EH (cell line): ENCODE data around the gene SHISA8.
"Not testable (repeated sequence)": the region's sequence is repeated elsewhere in the genome, so short reads cannot be mapped to it uniquely, and the experiment has no call there.

Experiments
- DNase-seq: peaks from one replicate; pipeline ENCODE4 v3.0.0-alpha.2; 2015; ENCODE audit warnings: low read depth

Gene SHISA8

GRCh38 chr22:41915035-41915785, at the start of gene SHISA8:
SHISA8 (minus strand) TSS chr22:41915074; CDS start chr22:41914667, 407 bp downstream.
- peak; percentile 37 for DNase-seq

DNA sequence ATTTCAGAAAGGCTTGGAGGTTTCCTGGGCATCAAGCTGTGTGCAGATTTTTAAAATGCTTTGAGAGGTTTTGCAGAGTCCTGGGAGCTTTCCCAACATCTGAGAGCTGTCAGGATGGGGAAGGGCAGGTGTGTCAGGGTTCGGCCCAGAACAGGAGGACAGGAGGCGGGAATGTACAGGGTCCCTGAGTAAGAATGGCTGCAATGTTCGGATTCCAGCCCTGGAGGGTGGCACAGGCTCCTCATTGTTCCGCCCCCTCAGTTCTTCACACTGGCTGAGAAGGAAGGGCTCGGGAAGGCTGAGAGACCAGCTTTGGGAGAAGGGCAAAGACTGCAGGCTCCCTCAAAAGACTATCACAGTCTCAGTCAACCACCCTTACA, 49.2 kb upstream of the SHISA8 start:
- DNase-seq, result no peak

DNA sequence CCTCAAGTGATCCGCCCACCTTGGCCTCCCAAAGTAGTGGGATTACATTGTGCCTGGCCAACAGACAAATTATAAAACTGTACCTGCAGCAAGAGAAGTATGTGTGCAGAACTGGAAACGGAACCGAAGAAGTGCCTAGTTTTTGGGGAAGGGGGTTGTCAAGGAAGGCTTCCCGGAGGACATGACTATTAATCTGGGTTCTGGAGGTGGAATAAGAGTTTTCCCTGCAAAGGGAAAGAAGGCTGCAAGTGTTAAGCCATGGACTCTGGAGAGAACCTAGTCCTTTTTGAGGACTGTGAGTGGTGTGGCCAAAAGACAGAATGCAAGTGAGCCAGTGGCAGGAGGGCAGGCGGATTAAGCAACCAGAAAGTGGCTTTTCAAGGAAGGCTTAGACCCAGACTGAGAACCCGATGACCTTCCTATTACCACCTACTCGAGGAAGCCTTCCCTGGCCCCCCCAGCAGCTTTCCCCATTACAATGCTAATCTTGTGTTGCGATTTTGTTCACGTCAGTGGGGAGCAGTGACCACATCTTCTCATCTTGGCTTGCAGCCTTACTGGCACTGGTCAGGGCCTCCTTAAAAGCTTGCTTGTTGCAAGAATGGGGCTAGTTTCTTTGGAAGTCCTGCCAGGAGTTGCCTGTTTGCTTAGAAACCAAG, 48.7 kb upstream of the SHISA8 start:
- DNase-seq, result no peak

- DNase-seq, result no peak
Measured at GRCh38 chr22:41957941-41958556, 43.2 kb upstream of the SHISA8 start.

- no peak for DNase-seq
Measured at GRCh38 chr22:41952713-41953112, 37.8 kb upstream of the SHISA8 start.

DNA sequence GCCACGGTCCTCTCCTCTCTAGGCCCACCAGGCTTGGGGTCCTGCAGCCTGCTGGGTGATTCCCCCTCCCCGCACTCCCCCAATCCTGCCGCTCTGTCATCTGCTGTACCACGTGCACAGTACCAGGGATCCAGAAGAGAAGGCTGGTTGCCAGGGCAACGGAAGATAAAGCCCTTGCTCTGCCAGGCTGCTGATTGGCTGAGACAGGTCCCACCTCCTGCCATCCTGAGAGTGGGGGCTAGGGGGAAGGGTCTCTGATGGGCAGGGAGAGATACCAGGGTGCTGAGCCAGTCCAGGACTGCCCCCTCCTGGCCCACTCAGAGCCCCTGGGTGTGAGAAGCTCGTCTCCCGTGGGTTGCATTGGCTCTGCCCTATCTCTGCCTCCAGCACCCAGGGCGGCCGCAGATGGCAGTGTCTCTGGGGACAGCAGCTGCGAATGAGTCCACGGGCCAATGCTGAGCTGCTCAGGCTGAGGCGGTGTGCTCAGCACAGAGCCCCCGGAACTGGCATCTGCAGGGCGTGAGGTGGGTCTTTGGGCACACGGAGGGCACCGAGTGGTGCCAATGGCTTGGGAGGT, 37.1 kb upstream of the SHISA8 start, which contains the start of gene SMIM45:
Gene SMIM45, plus strand, starts transcription at position 253 of the 577 bp plus-strand sequence.
- DNase-seq, result no peak

- no peak for DNase-seq
Measured at GRCh38 chr22:41949297-41949965, 34.6 kb upstream of the SHISA8 start.

DNA sequence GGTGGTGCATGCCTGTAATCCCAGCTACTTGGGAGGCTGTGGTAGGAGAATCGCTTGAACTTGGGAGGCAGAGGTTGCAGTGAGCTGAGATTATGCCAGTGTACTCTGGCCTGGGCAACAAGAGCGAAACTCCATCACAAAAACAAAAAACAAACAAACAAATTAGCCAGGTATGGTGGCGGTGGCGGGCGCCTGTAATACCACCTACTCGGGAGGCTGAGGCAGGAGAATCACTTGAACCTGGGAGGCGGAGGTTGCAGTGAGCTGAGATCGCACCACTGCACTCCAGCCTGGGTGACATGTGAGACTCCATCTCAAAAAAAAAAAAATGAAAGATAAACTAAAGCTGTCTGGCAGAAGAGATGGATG, 34.0 kb upstream of the SHISA8 start:
- not testable (repeated sequence) for DNase-seq

DNA sequence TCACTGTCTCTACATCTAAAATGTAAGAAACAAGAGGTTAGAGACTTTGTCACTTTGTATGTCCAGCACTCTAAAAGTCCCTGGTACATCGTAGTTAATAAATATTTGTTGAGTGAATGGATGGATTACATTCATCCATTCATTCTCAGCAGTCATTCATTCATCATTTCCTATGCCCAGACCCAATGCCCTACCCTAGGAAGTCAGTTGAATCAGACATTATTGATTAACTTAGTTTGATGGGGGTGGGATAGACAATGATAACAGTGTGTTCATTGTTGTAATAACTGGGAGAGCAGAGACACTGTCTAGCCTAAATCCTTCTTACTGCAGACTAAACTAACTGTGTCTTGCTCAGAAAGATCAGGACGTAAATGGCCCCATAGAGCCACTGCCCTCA, 33.3 kb upstream of the SHISA8 start:
- no peak for DNase-seq

DNA sequence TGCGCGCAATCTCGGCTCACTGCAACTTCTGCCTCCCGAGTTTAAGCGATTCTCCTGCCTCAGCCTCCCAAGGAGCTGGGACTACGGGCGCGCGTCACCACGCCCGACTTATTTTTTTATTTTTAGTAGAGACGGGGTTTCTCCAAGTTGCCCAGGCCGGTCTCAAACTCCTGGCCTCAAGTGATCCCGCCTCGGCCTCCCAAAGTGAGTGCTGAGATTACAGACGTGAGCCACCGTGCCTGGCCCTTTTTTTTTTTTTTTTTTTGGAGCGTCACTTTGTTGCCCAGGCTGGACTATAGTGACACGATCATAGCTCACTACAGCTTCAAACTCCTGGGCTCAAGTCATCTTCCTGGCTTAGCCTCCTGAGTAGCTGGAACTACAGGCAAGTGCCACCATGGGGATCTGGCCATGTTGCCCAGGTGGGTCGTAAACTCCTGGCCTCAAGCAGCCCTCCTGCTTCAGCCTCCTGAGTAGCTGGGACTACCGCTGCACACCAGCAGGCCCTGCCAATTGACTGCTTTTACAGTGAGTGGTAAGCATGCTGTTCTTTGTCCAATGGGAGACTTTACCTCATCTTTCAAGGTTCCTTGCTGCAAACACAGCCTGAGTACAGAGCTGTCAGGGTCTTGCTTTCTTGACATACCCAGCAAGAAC, 32.7 kb upstream of the SHISA8 start:
- DNase-seq, result no peak

GRCh38 chr22:41946629-41947423, 32.0 kb upstream of the SHISA8 start, which contains the start of gene CENPM:
CENPM (minus strand) TSS chr22:41947152; CDS start chr22:41947076, 76 bp downstream.
- peak; percentile 94 for DNase-seq

- DNase-seq, result peak; percentile 29
Measured at GRCh38 chr22:41943661-41944209, 28.9 kb upstream of the SHISA8 start.

DNA sequence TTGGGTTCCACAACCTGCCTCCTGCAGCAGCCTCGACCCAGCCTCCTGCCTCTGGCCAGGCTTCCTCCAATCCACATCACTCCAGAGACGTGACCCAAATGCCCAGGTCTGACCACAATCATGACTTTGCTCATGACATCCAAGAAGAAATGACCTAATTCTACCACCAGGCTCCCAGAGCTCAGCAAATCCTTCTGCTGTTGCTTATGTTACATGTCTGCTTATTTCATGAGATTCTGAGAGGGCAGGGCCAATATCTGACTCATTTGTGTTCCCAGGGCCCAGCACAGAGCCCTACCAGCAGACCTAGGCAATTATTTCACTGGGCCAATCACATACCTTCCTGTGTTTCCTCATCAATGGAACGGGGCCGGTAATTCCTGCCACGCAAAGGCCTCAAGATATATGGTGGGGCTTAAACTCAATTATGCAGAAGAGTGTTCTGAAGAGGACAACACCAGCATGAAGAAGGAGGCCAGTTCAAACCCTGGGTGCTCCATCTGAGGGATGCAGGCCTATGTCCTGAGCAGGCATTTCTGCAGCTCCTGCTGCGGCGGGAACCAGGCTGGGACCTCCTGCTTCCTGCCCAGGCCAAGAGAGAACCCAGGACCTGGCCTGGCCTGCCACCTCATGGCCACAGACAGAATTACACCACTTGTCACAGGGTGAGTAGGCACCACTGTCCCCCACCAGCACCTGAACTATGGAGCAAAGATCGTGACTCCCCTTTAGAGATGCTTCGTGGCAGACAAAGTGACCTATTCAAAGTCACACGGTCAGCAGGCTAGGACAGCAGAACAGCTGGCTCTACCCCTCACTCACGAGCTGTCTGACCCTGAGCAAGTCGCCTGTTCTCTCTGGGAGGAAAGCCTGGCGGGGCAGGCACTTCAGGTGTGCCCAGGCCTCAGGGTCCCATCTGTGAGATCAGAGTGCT, 26.2 kb upstream of the SHISA8 start:
- DNase-seq, result peak; percentile 83

- DNase-seq, result no peak
Measured at GRCh38 chr22:41939981-41940831, 25.3 kb upstream of the SHISA8 start.

DNA sequence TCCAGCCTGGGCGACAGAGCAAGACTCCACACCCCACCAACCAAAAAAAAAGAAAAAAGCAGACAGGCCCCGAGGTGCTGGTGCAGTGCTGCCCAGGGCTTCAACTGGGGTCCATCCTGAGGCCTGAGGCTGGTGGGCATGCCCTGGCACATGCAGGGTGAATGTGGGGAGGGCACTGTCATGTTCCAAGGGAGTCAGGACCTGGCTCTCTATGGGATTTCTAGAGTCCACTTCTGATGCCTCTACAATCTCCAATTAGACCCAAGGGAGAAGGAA, 22.0 kb upstream of the SHISA8 start:
- no peak for DNase-seq

- no peak for DNase-seq
Measured at GRCh38 chr22:41935509-41935908, 20.6 kb upstream of the SHISA8 start.

DNA sequence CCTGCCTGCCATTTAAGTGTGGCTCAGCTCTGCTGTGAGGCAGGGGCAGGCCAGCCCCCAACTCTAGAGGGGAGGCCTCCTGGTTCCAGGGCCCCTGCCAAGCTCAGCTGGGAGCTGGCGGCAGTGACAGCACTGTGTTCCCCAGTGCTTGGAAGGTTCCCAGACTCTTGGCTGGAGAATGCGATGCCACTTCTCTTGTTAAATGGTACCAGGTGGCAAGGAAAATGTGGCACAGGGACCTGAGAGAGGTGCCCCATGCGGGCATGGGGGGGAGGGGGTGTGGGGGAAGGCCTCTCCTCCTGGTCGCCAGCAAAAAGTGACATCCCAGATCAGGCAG, 20.1 kb upstream of the SHISA8 start:
- DNase-seq, result no peak

DNA sequence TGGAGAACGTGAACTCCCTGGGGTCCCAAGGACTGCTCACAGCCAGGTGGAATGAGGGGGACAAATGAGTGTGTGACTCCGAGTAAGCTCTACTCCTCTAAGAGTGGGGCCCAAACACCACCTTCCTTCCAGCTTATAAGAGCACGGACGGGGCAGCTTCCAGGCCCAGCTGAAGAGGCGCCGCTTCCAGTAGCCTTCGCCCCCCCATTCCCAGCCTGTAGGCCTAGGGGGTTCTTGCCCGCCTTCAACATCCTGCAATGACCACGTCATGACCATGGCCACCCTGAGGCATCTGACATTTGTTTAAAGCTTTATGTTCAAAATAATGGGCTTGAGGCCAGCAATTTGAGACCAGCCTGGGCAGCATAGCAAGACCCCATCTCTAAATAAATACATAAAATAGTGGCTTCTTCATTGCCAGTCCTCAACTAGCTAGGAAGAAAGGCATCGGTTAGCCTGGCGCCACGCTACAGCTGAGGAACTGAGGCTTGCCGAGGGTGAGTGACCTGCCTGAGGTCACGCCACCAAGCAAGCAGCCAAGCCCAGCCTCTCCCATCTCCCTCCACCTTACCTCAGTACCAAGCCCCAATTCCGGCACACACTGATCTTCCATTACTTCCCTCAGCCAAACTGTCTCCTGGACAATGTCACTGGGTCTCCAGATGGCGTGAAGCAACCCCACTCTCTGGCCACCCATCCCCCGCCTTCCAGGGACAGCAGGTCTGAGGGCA, 19.6 kb upstream of the SHISA8 start:
- no peak for DNase-seq
